Measurements from ENCODE around the gene TMC6. TPM values are rescaled to one million over a fixed set of nuclear protein-coding genes. Genes with fewer than 3 reads are reported as not detected.

The TMC6 gene
- total and polyA plus RNA-seq, 2 of the 13 experiments (the other 11 are each of a cell fraction or from before 2014, with no cell fraction given): 48.4 to 99.1 TPM

DNA sequence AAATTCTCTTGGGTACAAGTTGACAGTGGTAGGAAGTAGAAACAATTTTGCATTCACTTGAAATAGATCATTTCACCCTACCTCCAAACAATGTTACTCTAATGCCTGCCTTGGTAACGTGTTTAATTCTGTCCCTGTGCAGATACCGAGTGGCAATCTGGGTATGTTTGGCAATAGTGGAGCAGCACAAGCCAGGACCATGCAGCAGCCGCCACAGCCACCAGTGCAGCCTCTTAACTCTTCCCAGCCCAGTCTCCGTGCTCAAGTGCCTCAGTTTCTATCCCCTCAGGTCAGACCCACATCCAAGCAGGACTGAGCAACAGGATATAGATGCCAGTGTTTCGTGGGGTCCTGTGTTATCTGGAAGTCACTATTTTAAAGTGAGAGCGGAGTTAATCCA, 49.3 kb downstream of the TMC6 start:
- Histone ChIP-seq H3K4me2 (ENCODE audit: low read depth, low read length) (no peak overlapping the region), H3K9ac (ENCODE audit: insufficient read depth, low read depth, low read length) (no peak overlapping the region), H3K36me3 (replicated peaks in 1 of 2; ENCODE audit: control insufficient read depth in 1 of 2, insufficient read depth in 2 of 2, low read length in 2 of 2) (peaks cover 19 to 53% of the 10 kb centered on the region in 2 experiments), H3K4me1 (ENCODE audit: insufficient read depth, low read length) (no peaks in the 10 kb centered on the region), H3K27ac (ENCODE audit: extremely low read length, insufficient read depth, low read length) (no peak overlapping the region), H3K79me2 (ENCODE audit: insufficient read depth, low read length) (no peaks in the 10 kb centered on the region), H2AFZ (ENCODE audit: low read length) (no peak overlapping the region), H3K27me3 (ENCODE audit: control insufficient read depth in 1 of 2, insufficient read depth in 2 of 2, low read length in 2 of 2) (no peaks in the 10 kb centered on the region), H4K20me1 (ENCODE audit: insufficient read depth, low read length) (no peaks in the 10 kb centered on the region), H3K4me3 (replicated peaks in 1 of 3; ENCODE audit: insufficient read depth in 1 of 3, low read depth in 2 of 3, low read length in 3 of 3) (no peak overlapping the region), H3K9me3 (ENCODE audit: low read length) (no peaks in the 10 kb centered on the region)
- no peak for FAIRE-seq
- in situ Hi-C loops (cut with HindIII; ENCODE audit: extremely low pct_ligation_motif_present, low pct_unique_long_range_greater_than_20kb): no loop called here
- POLR2A ChIA-PET: no interaction called here
- WGBS (ENCODE audit: low lambda C conversion rate): 95% methylated on average over 6 of the region's 6 CpGs
- ATAC-seq: no peak
- no peak for DNase-seq (ENCODE audit: low spot score)
- intact Hi-C loops (cut with micrococcal nuclease; ENCODE audit: unreplicated experiment): no loop called here
- CTCF ChIA-PET (ENCODE audit: low intra/inter-chr PET ratio, low total read pairs): no interaction called here
- TF ChIP-seq, protein P1, sequence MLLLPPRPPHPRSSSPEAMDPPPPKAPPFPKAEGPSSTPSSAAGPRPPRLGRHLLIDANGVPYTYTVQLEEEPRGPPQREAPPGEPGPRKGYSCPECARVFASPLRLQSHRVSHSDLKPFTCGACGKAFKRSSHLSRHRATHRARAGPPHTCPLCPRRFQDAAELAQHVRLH (CRISPR knock-in tag; IDR thresholded peaks at IDR 0.05; ENCODE audit: borderline replicate concordance, low read depth): no peak
- no peak for TF ChIP-seq ASH2L (IDR thresholded peaks at IDR 0.05; ENCODE audit: insufficient read length, low read depth, low read length)
- TF ChIP-seq NAIF1 (CRISPR knock-in tag; IDR thresholded peaks at IDR 0.05; ENCODE audit: borderline replicate concordance): no peak
- TF ChIP-seq ZNF564 (CRISPR knock-in tag; IDR thresholded peaks at IDR 0.05): no peak
- TF ChIP-seq TEAD3 (CRISPR knock-in tag; optimal IDR thresholded peaks at IDR 0.05; ENCODE audit: borderline replicate concordance): no peak
- no peak for TF ChIP-seq GABPB1 (CRISPR knock-in tag; IDR thresholded peaks at IDR 0.05)
- no peak for TF ChIP-seq ZBTB7A (CRISPR knock-in tag; IDR thresholded peaks at IDR 0.05)
- TF ChIP-seq ZNF230 (CRISPR knock-in tag; IDR thresholded peaks at IDR 0.05): no peak
- no peak for TF ChIP-seq PRMT3 (CRISPR knock-in tag; IDR thresholded peaks at IDR 0.05; ENCODE audit: borderline replicate concordance, low read depth)
- TF ChIP-seq, protein P2, sequence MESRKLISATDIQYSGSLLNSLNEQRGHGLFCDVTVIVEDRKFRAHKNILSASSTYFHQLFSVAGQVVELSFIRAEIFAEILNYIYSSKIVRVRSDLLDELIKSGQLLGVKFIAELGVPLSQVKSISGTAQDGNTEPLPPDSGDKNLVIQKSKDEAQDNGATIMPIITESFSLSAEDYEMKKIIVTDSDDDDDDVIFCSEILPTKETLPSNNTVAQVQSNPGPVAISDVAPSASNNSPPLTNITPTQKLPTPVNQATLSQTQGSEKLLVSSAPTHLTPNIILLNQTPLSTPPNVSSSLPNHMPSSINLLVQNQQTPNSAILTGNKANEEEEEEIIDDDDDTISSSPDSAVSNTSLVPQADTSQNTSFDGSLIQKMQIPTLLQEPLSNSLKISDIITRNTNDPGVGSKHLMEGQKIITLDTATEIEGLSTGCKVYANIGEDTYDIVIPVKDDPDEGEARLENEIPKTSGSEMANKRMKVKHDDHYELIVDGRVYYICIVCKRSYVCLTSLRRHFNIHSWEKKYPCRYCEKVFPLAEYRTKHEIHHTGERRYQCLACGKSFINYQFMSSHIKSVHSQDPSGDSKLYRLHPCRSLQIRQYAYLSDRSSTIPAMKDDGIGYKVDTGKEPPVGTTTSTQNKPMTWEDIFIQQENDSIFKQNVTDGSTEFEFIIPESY (CRISPR knock-in tag; IDR thresholded peaks at IDR 0.05): no peak
- TF ChIP-seq RFXAP (CRISPR knock-in tag; IDR thresholded peaks at IDR 0.05; ENCODE audit: borderline replicate concordance): no peak
- no TSS peak for BruUV-seq (replicated peaks)

All from HepG2 (cell line).